ENCODE data around the gene AOPEP.

The AOPEP gene

DNA sequence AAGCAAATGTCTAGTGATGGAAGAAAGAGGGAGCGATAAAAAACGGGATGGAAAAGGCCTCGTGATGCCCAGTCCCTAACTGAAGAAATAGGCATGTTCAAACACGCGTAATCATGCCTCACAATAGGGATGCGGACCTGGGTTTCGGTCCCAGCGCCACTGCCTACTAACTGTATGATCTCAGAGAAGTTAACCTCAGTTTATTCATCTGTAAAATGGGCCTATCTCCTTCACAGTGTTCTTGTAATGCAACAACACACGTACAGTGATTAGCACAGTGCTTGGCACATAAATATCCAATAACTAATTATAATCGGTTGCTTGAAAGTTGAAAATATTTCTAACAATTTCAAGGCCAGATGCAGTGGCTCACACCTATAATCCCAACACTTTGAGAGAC, 409.3 kb downstream of the AOPEP start:
- no peak for TF ChIP-seq CTCF (IDR thresholded peaks at IDR 0.05; ENCODE audit: low read depth, low read length)
- H3K4me3 ChIP-seq (ENCODE audit: low read depth, low read length): no peak overlapping the region

All from WI38 (cell line).